Tibial nerve (tissue), 4 donors: Measurements from ENCODE around the gene RHOT1. TPM values are rescaled to one million over a fixed set of nuclear protein-coding genes. Genes with fewer than 3 reads are reported as not detected.

Experiments
- DNase-seq, 2 donors: peaks; one replicate each; pipeline ENCODE4 v3.0.0-alpha.2; 2019; ENCODE audit warnings: low spot score in 2 of 2
- H3K27ac ChIP-seq, 4 donors: fragments of 200-600 bp; sonication (generic) in 3 of 4; one replicate each; pipeline ENCODE4 v1.5.1; 2017 to 2019; ENCODE audit warnings: mild to moderate bottlenecking in 1 of 4
- H3K27me3 ChIP-seq, 2 donors: fragments of 200-600 bp; sonication (generic) in 1 of 2; one replicate each; pipeline versions ENCODE4 v1.5.1 to v1.6.0; 2017 to 2019
- H3K36me3 ChIP-seq, 3 donors: fragments of 200-600 bp; sonication (generic); one replicate each; pipeline ENCODE4 v1.5.1; 2018 to 2019
- H3K4me1 ChIP-seq, 4 donors: fragments of 200-600 bp; sonication (generic) in 3 of 4; one replicate each; pipeline ENCODE4 v1.5.1; 2017 to 2019
- H3K4me3 ChIP-seq, 4 donors: fragments of 200-600 bp; sonication (generic) in 3 of 4; one replicate each; pipeline ENCODE4 v1.5.1; 2017 to 2019; ENCODE audit warnings: mild to moderate bottlenecking in 1 of 4, moderate library complexity in 1 of 4
- H3K9me3 ChIP-seq, 4 donors: fragments of 200-600 bp; sonication (generic) in 3 of 4; one replicate each; pipeline ENCODE4 v1.5.1; 2017 to 2019
- EP300 ChIP-seq, 2 donors: sonication (generic); formaldehyde crosslinking; IDR thresholded peaks; one replicate each; pipeline ENCODE4 v1.6.1; 2017; ENCODE audit warnings: antibody characterized with exemption in 2 of 2, mild to moderate bottlenecking in 1 of 2
- POLR2A ChIP-seq, 2 donors: fragments of 450-650 bp; IDR thresholded peaks; one replicate each; pipeline ENCODE4 v1.6.1; 2017; ENCODE audit warnings: antibody characterized with exemption in 2 of 2, mild to moderate bottlenecking in 2 of 2, moderate library complexity in 2 of 2
- WGBS, 2 donors: methylation state at CpG; one replicate each; pipeline ENCODE4 v1.1.5; 2018; 5-methylcytosine and 5-hydroxymethylcytosine counted together
- small RNA-seq: library from RNA; depleted of rRNA; stranded (forward); fragments of <200 nt; gene quantifications from one replicate; pipeline ENCODE3, GENCODE V24; 2016
- total RNA-seq, 4 donors: library from RNA; depleted of rRNA; stranded (reverse); fragments of >200 nt; gene quantifications; one replicate each; pipeline ENCODE4 v1.1.0, GENCODE V29; 2016
- TF ChIP-seq, protein P1 (sequence below), 5 experiments: fragments of 200-600 bp in 3 of 5; fragments of 450-650 bp in 2 of 5; sonication (generic) in 3 of 5; IDR thresholded peaks; one replicate each; pipeline ENCODE4 v1.5.1; 2016 to 2019; ENCODE audit warnings: antibody characterized with exemption in 5 of 5, mild to moderate bottlenecking in 3 of 5, moderate library complexity in 2 of 5

Gene RHOT1
- total RNA-seq, 4 donors from 2014 or later: 40.2 to 78.0 (median 54.8) TPM

DNA sequence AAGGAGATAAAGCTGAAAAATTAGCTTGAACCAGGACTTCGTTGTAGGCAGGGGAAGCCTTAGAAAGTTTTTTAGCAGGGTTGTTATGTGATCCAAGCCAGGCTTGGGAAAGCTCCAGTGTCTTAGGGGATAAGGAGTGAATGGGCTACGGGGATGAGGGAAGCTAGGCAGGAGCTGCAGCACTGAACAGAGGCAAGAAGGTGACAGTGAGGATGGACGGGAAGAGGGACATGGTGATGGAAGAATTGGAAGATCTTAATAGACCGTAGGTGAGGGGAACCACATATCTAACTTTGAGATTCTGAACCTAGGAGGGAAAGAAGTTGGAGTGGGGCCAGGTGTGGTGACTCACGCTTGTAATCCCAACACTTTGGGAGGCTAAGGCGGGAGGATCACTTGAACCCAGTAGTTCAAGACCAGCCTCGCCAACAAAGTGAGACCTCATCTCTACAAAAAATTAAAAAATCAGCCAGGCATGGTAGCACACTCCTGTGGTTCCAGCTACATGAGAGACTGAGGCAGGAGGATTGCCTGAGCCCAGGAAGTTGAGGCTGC lies 126.5 kb downstream of the RHOT1 start:
- no peaks in the 10 kb centered on the region for H3K9me3 ChIP-seq
- TF ChIP-seq, protein P1, sequence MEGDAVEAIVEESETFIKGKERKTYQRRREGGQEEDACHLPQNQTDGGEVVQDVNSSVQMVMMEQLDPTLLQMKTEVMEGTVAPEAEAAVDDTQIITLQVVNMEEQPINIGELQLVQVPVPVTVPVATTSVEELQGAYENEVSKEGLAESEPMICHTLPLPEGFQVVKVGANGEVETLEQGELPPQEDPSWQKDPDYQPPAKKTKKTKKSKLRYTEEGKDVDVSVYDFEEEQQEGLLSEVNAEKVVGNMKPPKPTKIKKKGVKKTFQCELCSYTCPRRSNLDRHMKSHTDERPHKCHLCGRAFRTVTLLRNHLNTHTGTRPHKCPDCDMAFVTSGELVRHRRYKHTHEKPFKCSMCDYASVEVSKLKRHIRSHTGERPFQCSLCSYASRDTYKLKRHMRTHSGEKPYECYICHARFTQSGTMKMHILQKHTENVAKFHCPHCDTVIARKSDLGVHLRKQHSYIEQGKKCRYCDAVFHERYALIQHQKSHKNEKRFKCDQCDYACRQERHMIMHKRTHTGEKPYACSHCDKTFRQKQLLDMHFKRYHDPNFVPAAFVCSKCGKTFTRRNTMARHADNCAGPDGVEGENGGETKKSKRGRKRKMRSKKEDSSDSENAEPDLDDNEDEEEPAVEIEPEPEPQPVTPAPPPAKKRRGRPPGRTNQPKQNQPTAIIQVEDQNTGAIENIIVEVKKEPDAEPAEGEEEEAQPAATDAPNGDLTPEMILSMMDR (IDR thresholded peaks at IDR 0.05): no peak
- no peak for TF ChIP-seq EP300 (IDR thresholded peaks at IDR 0.05)
- TF ChIP-seq POLR2A (IDR thresholded peaks at IDR 0.05): no peak
- 87 to 92% methylated on average over 7 of the region's 7 CpGs for WGBS, 2 donors
- H3K4me1 ChIP-seq: peaks cover 0 to 30% (median 12%) of the 10 kb centered on the region in 4 donors
- no peaks in the 10 kb centered on the region for H3K36me3 ChIP-seq
- no peak overlapping the region for H3K27ac ChIP-seq
- no peak for DNase-seq
- no peak overlapping the region for H3K4me3 ChIP-seq
- peaks cover 0 to 76% of the 10 kb centered on the region in 2 donors for H3K27me3 ChIP-seq

DNA sequence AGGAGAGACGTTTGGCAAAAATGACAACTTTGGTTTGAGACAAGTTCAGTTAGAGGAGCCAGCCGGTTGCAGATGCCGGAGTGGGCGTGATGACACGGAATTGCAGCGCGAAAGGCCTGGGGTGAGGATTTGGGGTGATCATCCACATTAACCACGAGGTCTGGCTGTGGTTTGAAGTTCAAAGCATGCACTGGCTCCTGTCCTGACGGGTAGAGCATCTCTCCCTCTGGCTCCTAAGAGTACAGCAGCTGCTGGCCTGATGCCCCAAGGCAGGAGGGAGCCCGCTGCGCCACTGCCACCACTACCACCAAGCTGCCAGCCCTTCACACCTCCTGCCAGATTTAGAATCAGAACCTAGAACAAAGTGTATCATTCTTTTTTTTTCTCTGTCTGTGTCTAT lies 127.1 kb downstream of the RHOT1 start:
- no peaks in the 10 kb centered on the region for H3K9me3 ChIP-seq
- no peaks in the 10 kb centered on the region for H3K36me3 ChIP-seq
- peaks cover 0 to 30% (median 12%) of the 10 kb centered on the region in 4 donors for H3K4me1 ChIP-seq
- WGBS, 2 donors: 72 to 81% methylated on average over 11 of the region's 11 CpGs
- TF ChIP-seq, protein P1 (IDR thresholded peaks at IDR 0.05): no peak
- TF ChIP-seq EP300 (IDR thresholded peaks at IDR 0.05): no peak
- TF ChIP-seq POLR2A (IDR thresholded peaks at IDR 0.05): no peak
- DNase-seq: no peak
- H3K27me3 ChIP-seq: peaks cover 0 to 76% of the 10 kb centered on the region in 2 donors
- H3K27ac ChIP-seq: no peak overlapping the region
- no peak overlapping the region for H3K4me3 ChIP-seq

GRCh38 chr17:32271844-32272243 lies 129.5 kb downstream of the RHOT1 start:
- TF ChIP-seq EP300 (IDR thresholded peaks at IDR 0.05) (no peak), POLR2A (IDR thresholded peaks at IDR 0.05) (no peak)
- TF ChIP-seq, protein P1 (IDR thresholded peaks at IDR 0.05): no peak
- Histone ChIP-seq H3K27me3 (peaks cover 0 to 75% of the 10 kb centered on the region in 2 donors), H3K4me1 (peaks cover 0 to 25% (median 5%) of the 10 kb centered on the region in 4 donors), H3K9me3 (no peaks in the 10 kb centered on the region), H3K27ac (no peak overlapping the region), H3K36me3 (no peaks in the 10 kb centered on the region), H3K4me3 (no peak overlapping the region)
- WGBS, 2 donors: 85 to 88% methylated on average over 8 of the region's 8 CpGs
- no peak for DNase-seq

GRCh38 chr17:32274101-32274500 lies 131.8 kb downstream of the RHOT1 start:
- H3K36me3 ChIP-seq: no peaks in the 10 kb centered on the region
- H3K4me1 ChIP-seq: peaks cover 0 to 13% (median 0%) of the 10 kb centered on the region in 4 donors
- H3K4me3 ChIP-seq: no peak overlapping the region
- peaks cover 0 to 54% of the 10 kb centered on the region in 2 donors for H3K27me3 ChIP-seq
- no peak overlapping the region for H3K27ac ChIP-seq
- TF ChIP-seq EP300 (IDR thresholded peaks at IDR 0.05) (no peak), POLR2A (IDR thresholded peaks at IDR 0.05) (no peak)
- TF ChIP-seq, protein P1 (IDR thresholded peaks at IDR 0.05): no peak
- no peak for DNase-seq
- 70 to 76% methylated on average over 5 of the region's 5 CpGs for WGBS, 2 donors
- no peaks in the 10 kb centered on the region for H3K9me3 ChIP-seq

- peaks cover 0 to 13% (median 0%) of the 10 kb centered on the region in 4 donors for H3K4me1 ChIP-seq
- no peaks in the 10 kb centered on the region for H3K36me3 ChIP-seq
- WGBS, 2 donors: 87 to 91% methylated on average over 6 of the region's 6 CpGs
- peaks cover 0 to 49% of the 10 kb centered on the region in 2 donors for H3K27me3 ChIP-seq
- DNase-seq: no peak
- H3K27ac ChIP-seq: no peak overlapping the region
- H3K9me3 ChIP-seq: no peaks in the 10 kb centered on the region
- H3K4me3 ChIP-seq: no peak overlapping the region
- TF ChIP-seq, protein P1 (IDR thresholded peaks at IDR 0.05): no peak
- TF ChIP-seq POLR2A (IDR thresholded peaks at IDR 0.05) (no peak), EP300 (IDR thresholded peaks at IDR 0.05) (no peak)
Measured at GRCh38 chr17:32274643-32275042, 132.3 kb downstream of the RHOT1 start.

Small RNA genes within 50 kb of the gene (small RNA-seq; reads per million reads assigned to genes)
- not detected for gene UBL5P2

Other genes with a start within 250 kb of the RHOT1 start
- gene UTP6, start 240.8 kb upstream of the RHOT1 start, total RNA-seq: 10 to 100 TPM; 30.2 to 56.1 (median 45.8) TPM
- gene SUZ12, start 205.5 kb upstream of the RHOT1 start, total RNA-seq: 10 to 100 TPM; 12.2 to 20.3 (median 17.0) TPM
- gene LRRC37B, start 135.1 kb upstream of the RHOT1 start, total RNA-seq: 10 to 100 TPM; 17.2 to 51.1 (median 27.9) TPM
- gene RHBDL3, start 123.3 kb downstream of the RHOT1 start, total RNA-seq: under 1 TPM in 1 of 4 donors, not detected in 3; 0.30 TPM
- gene C17orf75, start 199.7 kb downstream of the RHOT1 start, total RNA-seq: 10 to 100 TPM in 3 of 4 donors, 1 to 10 TPM in 1; 5.9 to 20.2 (median 16.8) TPM
- gene ZNF207, start 207.7 kb downstream of the RHOT1 start, total RNA-seq: 100 to 1,000 TPM; 121 to 195 (median 152) TPM